HG03558 (cell line): ENCODE results near the gene C11orf58.

ENCODE experiments used
- ATAC-seq: cut with Tn5 transposase; IDR thresholded peaks from one replicate; pipeline ENCODE4 v1.9.1; 2021; ENCODE audit warnings: moderate number of reproducible peaks; ENCODE audit not compliant: unreplicated experiment; ENCODE audit errors: extremely low read depth

Gene C11orf58

DNA sequence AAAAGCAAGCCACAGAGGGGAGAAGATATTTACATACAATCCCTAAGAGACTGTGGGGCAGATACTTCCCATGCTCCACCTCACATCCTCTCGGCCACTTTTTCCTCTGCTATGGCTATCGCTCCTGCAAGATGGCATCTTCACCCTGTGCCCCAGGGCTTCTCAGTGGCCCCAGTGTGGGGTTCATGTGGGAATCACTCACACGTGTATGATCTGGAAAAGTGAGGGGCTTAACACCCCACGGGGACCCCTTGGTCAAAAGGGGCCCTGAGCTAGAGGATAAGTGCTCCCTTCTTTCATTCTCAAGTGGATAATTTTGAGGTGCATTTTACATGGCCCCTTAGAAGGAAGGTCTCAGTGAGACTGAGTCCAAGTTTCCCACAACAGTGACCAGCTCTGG lies 28.7 kb downstream of the C11orf58 start:
- ATAC-seq = no peak

DNA sequence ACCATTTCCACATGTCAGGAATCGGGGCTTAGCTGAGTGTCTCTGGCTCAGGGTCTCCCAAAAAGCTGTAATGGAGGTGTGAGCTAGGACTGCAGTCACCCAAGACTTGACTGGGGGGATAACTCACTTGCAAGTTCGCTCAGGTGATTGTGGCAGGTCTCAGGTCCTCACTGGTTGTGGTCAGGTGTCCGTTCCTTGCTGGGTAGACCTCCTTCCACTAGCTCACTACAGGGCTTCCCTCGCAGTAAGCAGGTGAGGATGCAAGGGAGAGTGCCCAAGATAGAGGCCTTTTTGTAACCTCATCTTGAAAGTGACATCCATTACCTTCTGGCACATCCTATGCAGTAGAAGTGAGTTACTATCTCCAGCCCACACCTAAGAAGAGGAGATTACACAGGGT lies 29.5 kb downstream of the C11orf58 start:
- no peak for ATAC-seq

DNA sequence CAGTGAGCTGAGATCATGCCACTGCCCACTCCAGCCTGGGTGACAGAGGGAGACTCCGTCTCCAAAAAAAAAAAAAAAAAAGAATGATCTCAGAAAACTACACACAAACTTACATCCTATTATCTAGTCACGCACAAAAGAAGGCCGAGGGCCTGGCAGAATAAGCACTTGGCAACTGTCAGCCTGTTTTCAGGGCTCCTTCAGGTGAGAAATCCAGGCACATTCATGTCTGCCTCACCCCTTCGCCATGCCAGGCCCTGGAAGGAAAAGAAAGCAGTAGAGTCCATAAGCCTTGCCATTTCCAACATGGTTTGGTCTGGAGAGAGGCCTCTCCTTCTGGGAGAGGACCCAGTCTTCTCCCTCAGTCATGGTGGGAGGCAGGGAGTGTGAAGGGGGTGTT lies 30.9 kb downstream of the C11orf58 start:
- ATAC-seq = no peak

DNA sequence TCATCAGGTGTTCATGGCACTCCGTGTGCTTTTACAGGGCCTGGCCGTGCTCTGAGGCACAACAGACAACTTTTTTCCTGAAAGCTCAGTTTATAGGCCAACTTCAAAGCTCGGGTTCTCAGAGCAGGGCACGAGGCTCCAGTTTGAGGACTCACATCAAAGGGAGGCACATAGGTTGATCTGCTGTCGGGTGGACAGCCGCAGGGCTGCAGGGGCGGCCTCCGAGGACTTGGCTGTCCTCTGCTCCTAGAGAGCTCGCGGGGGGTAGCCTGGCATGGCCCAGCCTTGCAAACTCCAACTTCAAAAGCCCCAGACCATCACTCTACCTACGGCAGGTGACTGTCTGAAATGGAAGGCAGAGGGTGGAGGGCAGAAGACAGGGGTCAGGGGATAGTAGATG lies 31.6 kb downstream of the C11orf58 start:
- ATAC-seq = no peak

DNA sequence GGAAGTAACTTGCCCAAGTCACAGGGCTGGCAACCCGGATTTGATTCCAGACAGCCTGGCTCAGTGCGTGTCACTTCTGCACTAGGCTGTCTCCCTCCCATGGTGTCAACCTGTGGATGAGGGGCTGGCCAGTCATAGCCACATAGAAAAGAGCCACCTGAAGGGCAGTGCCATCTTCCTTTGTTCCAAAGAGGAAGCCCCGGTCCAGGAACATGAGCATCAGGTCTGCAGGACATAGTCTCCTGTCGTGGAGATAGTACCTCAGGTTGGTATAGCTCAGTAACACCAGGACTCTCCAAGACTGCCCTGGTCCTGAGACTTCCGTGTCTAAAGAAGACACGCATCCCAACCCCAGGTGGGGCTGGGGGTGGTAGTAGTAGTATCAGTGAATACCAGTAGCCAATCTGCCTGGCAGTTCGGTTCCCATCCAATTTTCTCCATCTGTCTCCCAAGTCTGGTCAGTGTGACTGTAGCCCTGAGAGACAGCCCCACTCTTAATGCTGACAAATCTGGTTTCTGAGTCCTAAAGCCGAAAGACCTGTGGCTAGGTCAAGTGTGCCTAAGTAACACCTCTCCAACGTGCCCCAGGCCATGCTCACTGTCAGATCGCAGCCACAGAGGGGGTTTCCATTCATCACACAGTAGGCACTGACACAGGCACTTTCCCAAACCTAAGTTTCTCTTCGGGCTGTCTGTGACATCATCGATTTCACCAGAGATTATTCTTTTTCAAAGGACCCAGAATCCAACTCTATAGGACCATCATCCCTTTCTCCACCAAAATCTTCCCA lies 33.1 kb downstream of the C11orf58 start:
- ATAC-seq = no peak

DNA sequence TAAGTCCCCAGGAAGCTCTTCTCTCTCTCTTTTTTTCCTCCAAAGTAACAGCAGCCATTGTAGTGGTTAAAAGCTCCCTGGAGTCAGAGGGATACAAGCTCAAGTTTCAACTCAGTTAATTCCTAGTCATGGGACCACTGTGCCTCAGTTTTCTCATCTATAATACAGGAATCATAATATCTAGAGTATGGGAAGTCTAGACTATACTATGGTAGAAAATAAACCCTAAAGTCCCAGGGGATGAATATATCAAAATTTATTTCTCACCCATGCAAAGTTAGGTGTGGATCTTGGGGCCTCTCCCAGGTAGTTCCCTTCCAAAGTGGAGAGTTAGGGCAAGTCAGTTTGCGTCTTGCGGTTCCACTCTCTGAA lies 33.7 kb downstream of the C11orf58 start:
- ATAC-seq = no peak

DNA sequence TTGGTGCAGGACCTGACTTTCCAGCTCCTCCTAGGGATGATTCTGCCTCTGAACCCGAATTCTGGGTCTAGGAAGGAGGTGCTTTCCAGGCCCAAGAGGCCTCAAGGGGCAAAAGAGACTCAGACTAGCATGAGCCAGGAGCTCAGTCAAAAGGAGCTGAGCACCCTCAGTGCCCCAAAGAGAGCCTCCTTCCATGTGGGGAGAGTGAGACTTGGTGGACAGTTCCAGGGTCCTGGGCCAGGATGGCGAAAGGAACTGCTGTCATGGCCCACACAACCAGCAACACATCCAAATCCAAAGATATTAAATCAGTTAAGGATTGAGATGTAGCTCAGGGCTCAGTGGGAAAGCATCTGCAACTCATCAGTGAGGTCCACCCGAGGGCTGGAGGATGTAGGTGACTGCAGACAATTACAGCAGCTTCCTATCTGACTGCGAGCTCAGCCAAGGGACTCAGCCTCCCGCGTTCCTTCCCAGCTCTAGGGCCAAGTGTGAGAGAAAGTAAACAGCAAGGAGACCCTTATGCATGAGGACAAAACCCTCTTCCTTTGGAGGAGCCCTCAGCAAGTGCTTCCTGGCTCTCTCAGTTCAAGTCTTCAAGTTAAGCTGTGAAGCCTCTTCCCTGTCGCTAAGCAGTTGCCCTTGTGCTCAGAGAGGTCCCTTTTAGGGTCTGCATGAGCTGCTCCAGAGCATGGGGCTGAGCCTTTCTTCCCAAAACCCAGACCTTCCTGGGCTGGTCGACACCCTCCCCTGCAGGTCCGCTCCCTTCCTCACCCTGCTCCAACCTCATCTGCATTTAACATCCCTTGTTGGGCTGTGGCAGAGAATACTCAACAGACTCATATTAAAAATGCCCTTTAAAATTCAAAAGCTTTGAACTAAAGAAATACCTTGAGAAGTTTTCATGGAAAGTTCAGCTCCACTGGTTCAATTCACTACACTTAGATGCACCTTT lies 35.8 kb downstream of the C11orf58 start:
- no peak for ATAC-seq

DNA sequence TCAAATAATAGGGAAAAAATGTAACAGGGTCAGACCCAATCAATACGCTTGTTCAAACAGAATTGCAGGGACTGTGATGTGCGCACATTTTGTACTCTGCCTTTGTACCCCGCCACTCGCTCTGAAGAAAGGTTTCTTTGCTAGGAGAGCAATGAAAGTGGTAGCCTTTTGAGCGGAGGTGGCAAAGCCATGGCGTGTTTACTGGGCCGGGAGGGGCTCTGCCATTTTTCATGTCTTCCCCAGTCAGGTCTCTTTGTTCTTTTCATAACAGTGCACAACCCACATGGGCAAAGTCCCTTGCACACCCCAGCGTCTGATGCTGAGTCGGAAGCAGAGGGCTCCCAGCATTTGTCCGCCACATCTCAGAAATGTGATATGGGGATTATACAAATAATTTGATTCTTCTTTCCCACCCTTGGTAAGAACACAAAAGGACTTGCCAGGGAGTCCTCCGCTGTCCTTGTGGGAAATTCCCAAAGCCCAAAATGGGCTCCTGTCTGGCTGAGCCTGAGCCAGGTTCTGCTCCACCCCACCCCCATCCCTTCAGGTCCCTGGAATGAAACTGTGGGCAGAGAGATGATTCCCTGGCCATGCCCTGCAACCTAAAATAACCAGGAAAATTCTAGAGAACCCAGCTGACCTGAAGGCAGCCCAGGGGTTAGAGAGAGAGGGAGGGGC lies 36.6 kb downstream of the C11orf58 start:
- ATAC-seq = no peak

DNA sequence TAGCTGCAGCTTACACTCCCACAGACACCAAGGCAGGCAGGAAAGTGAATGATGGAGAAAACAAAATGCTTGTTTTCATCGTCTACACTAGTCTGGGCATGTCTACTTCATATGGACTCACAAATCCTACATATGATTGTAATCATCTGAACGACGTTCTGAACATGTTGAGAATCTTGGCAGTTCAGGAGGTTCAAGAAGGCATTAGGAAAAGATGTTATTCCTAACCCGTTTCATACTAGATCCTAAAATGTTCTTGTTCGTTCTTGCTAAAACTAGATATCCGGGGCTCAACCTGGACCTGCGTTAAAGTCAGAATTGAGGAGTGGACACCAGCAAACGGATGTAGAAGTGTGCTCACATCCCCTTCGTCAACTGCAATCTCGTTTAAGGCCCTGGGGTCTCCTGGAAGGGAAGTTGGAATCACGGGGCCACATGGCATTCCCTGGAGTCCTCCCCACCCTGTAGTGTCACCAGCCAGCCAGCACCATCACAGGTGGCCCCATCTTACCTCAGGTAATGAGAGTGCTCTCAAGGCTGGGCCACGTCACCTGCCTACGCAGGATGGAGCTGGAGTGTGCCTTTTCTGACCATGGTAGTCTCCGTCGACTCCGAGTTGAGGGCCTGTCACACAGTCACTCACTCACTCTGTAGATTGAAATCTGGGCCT lies 37.3 kb downstream of the C11orf58 start:
- ATAC-seq = no peak

DNA sequence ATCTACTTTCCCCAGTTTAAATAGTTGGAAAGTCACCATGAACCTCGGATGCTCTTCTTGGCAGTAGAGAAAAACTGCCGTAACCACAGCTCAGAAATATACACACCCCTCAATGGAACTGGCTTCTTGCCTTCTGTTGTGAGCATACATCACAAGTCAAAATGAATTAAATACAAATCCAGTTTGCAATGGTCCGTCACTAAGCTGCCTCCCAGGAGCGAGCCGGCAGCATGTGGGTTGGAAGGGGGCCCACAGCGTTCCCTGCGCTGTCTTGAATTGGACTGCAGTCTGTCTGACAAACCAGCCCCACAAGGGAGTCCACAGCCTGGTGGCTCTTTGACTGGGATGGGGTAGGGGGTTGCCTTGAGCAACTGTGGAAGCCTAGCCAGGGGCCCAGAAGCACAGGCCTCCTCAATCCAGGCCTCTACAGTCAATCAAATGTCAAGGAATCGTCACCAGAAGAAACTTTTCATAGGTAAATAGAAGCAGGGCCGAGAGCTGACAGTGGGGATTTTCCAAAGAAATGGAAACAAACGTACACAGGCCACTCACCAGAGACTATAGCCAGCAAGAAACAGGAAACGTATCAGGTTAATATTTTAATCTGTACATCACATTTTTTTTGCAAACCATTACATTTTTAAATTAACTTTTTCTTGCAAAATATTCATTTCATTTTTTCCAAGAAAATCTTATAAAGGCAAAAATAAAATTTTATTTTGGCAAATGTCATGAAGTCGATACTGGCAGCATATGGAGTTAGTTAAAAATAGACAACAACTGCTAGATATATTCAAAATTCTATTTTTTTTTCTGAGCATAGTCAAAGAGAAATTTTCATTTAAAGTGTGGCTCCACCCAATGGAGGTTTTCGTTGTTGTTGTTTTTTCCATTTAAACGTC lies 38.5 kb downstream of the C11orf58 start:
- ATAC-seq = no peak

DNA sequence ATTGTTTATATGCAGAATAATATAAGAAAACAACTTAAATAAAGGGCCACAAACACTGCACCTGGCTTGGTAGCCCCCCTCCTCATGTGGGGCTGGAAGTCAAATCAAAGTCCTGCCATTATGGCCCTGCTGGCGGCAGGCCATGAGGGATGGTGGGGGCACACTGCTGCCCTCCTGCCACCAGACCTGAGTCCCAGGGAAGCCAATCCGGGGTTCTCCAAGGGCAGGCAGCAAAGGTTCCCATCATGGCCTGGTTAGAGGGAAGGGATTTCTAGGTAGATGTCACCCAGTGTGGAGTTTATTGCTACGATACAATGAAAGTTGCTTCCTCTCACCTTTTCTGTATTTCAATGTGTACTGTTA lies 39.1 kb downstream of the C11orf58 start:
- ATAC-seq = no peak

DNA sequence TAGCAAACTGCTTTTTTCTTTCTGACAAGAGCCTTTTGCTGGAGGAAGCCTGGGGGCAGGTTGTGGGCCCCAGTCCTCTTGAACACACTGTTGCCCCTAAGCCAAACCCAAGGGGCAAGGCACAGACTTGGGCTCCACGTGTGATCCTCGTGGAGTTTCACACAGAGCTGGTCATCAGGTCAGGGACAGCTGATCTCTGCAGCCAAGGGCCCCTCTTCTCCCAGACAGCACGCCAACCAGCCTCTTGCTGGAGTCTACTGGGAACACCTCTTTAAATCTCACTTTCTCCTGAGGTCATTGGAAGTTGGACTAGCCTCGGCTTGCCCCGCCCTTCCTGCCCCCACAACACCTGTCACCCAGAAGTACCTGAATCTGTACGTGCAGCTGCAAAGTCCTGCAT lies 39.8 kb downstream of the C11orf58 start:
- no peak for ATAC-seq

DNA sequence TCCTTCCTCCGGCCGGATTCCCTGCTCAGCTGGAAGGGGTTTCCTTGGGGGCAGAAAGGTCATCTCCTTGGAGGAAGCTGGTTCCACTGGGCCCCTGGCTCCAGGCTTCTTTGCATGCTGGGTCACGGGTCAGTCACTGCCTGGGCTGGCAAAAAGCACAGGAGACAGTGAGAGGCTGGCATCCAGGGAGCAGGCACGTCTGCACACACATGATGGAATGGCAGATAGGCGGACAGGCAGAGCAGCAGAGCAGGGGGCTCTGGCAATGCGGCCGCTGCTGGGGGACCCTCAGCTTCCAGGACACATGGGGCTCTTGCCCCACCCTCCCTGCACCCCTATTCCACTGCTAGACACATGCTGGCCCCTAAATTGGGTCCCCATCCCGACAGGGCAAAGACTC lies 40.4 kb downstream of the C11orf58 start:
- no peak for ATAC-seq

DNA sequence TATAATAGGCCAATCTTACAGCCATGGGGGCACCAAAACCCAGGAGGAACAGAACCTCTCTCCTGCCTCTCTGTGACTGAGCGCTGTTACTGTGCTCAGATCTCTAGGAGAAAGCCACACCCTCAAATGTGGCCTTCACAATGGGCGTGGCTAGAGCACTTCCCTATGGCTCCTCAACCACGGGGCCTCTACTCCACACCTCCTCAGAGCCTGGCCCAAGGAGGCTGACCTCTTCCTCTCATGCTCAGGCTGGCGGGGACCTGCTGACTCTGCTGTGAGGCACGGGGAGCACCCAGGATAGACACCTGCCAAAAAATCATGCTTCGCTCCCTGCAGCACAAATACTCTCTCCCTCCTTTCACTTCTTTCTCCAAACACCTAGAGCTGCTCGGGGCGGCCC lies 41.0 kb downstream of the C11orf58 start:
- no peak for ATAC-seq

DNA sequence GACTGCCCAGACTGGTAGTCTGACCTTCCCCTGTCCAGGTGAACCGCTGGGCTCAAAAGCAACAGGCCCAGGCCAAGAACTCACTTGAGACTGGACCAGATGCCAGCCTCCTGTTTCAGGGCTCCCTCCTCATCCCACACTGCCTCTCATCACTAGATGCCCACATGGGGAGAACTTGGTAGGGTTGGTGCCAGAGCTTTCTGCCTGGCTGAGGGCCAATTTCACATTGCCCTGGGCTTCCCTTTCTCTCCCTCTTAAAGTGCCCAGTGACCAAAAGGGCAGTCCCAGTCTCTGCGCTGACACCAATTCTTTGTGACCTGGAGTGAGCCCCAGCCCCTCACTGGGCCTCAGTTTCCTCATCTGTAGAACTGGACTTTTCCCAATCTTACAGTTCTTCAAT lies 41.7 kb downstream of the C11orf58 start:
- no peak for ATAC-seq

DNA sequence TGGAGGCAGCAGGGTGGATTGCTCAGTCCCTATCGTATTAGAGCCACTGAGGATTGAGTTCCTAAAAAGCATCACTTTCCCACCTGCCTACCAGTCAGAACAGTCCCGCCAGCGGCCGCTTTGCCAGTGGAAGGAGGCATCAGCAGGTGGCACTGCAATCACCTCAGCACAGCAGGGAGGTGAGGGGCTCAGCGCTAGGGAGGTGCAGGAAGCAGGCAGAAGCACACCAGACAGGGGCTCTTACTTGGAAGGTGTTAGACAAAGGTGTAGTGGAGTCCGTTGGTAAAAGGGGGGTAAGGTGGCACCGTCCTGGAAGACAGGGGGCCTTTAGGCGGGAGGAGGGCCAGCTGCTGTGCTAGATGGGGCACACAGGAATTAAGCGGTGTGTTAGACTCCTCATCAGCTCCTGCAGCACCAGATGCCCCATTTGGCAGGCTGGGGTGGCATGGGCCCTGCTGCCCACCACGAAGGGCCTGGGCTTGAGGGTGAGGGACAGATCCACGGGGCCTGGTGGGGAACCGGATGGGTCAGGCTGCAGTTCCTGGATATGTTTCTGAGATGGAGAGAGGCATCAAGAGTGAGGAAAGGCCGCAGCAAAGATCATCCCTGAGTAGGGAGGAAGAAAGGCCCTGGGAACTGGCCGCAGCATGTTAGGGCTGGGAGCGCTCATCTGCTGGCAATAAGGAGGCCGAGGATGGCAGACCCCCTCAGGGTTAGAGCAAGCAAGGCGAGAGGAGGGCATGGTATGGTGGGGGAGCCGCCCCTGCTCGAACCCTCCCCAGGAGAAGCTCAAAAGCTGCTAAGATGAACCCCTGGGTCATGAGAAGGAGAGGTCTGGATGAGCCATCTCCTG lies 42.5 kb downstream of the C11orf58 start:
- ATAC-seq = no peak

DNA sequence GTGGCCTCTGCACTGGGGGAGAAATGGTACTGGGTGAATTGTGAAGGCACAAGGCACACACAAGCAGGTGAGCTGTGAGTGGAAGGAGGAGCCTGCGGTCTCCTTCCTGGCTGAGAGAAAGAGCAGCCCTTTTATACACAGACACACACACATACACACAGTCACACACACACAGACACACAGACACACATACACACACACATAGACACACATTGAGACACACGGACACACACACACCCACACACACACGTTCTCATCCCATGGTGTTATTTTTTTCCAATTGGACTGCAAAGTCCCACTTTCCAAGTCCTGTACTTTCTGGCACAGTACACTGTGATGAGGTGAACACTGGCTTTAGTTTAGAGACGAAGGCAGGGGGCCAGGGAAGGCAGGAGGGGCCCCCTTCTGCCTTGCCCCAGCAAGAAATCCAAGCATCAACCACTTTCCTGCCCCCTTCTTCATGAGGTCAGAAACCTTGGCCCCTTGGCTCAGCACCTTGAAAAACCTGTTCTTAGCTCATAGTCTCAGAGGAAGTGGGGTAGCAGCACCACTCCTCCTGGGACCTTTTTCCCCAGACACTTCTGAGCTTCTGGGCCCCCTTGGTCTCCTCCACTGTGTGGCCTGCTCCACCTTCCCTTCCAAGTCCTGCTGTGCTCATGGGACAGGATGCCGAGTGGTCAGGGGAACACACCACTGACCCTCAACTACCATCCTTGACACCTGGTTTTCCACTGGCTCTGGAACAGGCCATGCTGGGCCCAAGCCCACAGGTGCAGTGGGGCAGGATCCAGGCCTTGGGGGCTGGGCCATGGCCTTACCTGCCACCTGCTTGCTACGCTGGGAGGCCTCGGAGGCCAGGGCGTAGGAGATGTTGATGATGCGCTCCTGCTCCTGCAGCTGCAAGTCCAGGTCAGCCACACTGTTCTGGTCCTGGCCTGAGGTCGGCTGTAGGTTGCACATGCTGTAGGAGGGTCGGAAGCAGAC lies 43.8 kb downstream of the C11orf58 start:
- no peak for ATAC-seq
